ENCODE data around the gene MAP3K15. TPM values are rescaled to one million over a fixed set of nuclear protein-coding genes. Genes with fewer than 3 reads are reported as not detected.

MAP3K15 gene
- total and polyA plus RNA-seq, 10 of the 15 experiments (the other 5 are each of a cell fraction or from before 2014, with no cell fraction given): 0.03 to 0.16 TPM; not detected in 8

DNA sequence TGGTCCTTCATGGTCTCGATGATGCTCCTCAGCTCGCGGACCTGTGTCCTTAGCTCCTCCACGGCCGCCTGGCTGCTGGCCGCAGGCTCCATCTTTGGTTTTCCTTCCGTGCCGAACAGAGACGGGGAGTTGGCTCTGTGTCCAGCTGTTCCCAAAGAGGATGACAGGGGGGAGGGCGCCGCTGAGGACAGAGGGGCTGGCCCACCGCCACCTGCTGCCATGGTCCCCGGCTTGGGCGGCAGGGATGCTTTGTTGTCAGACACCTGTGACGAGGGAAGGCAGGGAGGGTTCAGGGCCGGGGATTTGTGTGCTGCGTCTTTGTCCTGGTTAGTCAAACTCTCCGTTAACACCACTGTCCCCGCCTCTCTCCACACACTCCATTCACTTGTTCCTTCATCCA is 26.6 kb upstream of the MAP3K15 start (continued):
- no peak for TF ChIP-seq NKRF (conservative IDR thresholded peaks at IDR 0.05)
- no peak for TF ChIP-seq SMAD5 (IDR thresholded peaks at IDR 0.05; ENCODE audit: low read depth)
- no peak for TF ChIP-seq SMC3 (IDR thresholded peaks at IDR 0.05; ENCODE audit: borderline replicate concordance, low read length)

DNA sequence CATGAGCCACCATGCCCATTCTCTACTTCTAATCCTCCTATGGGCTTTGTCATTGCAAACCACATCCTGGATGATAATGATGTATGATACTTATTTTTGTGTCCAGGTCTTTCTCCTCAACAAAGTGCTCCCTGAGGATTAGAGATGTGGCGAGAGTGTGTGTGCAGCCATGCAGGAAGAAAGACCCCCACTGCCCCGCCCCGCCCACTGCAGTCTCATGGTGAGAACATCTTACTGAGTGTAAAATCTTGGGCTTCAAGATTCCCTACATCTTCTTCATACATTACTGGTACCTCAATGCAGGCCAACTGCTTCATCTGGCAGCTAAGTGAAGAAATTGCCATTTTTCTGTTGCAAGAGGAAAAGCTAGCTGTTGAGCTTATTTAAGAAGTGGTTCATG is 25.9 kb upstream of the MAP3K15 start:
- H2AFZ ChIP-seq (ENCODE audit: control insufficient read depth, low read depth, low read length): no peak overlapping the region
- ChIA-PET CTCF (interaction anchor here (0.6 kb wide), 1 partner anchor 120 kb away, joined by 3 read pairs; no protein-coding TSS in a partner anchor), SMC1A (ENCODE audit: uncharacterized antibody, unreplicated experiment) (no interaction called here), RAD21 (ENCODE audit: unreplicated experiment) (no interaction called here), POLR2A (no interaction called here)
- no peaks in the 10 kb centered on the region for H3K79me2 ChIP-seq (ENCODE audit: control insufficient read depth, insufficient read depth, low read length)
- intact Hi-C loops (cut with micrococcal nuclease; ENCODE audit: unreplicated experiment) (loop anchor here (5.0 kb wide), 1 partner anchor 526 kb away; no protein-coding TSS in a partner anchor), in situ Hi-C loops (cut with MboI) (no loop called here)
- no peaks in the 10 kb centered on the region for H4K20me1 ChIP-seq (ENCODE audit: control insufficient read depth, insufficient read depth)
- ATAC-seq (no peak), FAIRE-seq (no peak), DNase-seq (ENCODE audit: low read depth, low spot score) (no peak)
- H3K9ac ChIP-seq (ENCODE audit: control insufficient read depth, insufficient read depth, low read length): no peak overlapping the region
- H3K4me1 ChIP-seq (ENCODE audit: control insufficient read depth, insufficient read depth, low read length): no peaks in the 10 kb centered on the region
- no peak overlapping the region for H3K4me2 ChIP-seq (ENCODE audit: control insufficient read depth, insufficient read depth)
- H3K36me3 ChIP-seq (ENCODE audit: control insufficient read depth in 2 of 2, insufficient read depth in 2 of 2, low read length in 1 of 2): peaks cover 0 to 16% of the 10 kb centered on the region in 2 experiments; a peak in 2 of 4 replicates
- H3K4me3 ChIP-seq: no peak overlapping the region
- no TSS peak for BruUV-seq (replicated peaks)
- 65% methylated on average over 3 of the region's 3 CpGs for WGBS (ENCODE audit: insufficient coverage, insufficient replicate concordance, low lambda C conversion rate, missing lambda C conversion rate)
- no peaks in the 10 kb centered on the region for H3K9me3 ChIP-seq (replicated peaks; ENCODE audit: control insufficient read depth, insufficient read depth, low read length)
- no peak overlapping the region for H3K27ac ChIP-seq (ENCODE audit: control insufficient read depth, insufficient read depth)
- H3K27me3 ChIP-seq (replicated peaks in 1 of 2; ENCODE audit: control insufficient read depth in 2 of 2, insufficient read depth in 2 of 2, low read length in 1 of 2): no peaks in the 10 kb centered on the region
- TF ChIP-seq ASH2L (IDR thresholded peaks at IDR 0.05; ENCODE audit: borderline replicate concordance, low read depth) (no peak), SREBF1 (IDR thresholded peaks at IDR 0.05; ENCODE audit: low read length) (no peak), PAX8 (IDR thresholded peaks at IDR 0.05) (no peak), EGR1 (IDR thresholded peaks at IDR 0.05; ENCODE audit: borderline replicate concordance in 1 of 2, low read depth in 2 of 2, low read length in 2 of 2) (no peak), CHD4 (IDR thresholded peaks at IDR 0.05) (no peak), E2F8 (IDR thresholded peaks at IDR 0.05; ENCODE audit: low read depth, partially characterized antibody) (no peak), NBN (IDR thresholded peaks at IDR 0.05) (no peak), BCL11A (IDR thresholded peaks at IDR 0.05; ENCODE audit: low read depth, low read length) (no peak)
- TF ChIP-seq, protein P1, sequence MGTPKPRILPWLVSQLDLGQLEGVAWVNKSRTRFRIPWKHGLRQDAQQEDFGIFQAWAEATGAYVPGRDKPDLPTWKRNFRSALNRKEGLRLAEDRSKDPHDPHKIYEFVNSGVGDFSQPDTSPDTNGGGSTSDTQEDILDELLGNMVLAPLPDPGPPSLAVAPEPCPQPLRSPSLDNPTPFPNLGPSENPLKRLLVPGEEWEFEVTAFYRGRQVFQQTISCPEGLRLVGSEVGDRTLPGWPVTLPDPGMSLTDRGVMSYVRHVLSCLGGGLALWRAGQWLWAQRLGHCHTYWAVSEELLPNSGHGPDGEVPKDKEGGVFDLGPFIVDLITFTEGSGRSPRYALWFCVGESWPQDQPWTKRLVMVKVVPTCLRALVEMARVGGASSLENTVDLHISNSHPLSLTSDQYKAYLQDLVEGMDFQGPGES (IDR thresholded peaks at IDR 0.05): no peak
- TF ChIP-seq, protein P2, sequence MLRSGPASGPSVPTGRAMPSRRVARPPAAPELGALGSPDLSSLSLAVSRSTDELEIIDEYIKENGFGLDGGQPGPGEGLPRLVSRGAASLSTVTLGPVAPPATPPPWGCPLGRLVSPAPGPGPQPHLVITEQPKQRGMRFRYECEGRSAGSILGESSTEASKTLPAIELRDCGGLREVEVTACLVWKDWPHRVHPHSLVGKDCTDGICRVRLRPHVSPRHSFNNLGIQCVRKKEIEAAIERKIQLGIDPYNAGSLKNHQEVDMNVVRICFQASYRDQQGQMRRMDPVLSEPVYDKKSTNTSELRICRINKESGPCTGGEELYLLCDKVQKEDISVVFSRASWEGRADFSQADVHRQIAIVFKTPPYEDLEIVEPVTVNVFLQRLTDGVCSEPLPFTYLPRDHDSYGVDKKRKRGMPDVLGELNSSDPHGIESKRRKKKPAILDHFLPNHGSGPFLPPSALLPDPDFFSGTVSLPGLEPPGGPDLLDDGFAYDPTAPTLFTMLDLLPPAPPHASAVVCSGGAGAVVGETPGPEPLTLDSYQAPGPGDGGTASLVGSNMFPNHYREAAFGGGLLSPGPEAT (IDR thresholded peaks at IDR 0.05; ENCODE audit: low read depth): no peak
